ENCODE data around the gene SLC41A1.
A peak's percentile ranks its signal among the peaks of the same experiment; 100 is the strongest.
"Not testable (repeated sequence)": the region's sequence is repeated elsewhere in the genome, so short reads cannot be mapped to it uniquely, and the experiment has no call there.

The SLC41A1 gene

GRCh38 chr1:205834751-205835150 lies 21.8 kb upstream of the SLC41A1 start:
- no peak for DNase-seq
- TF ChIP-seq POLR2A (IDR thresholded peaks at IDR 0.05; ENCODE audit: low read length) (no peak), GATA1 (IDR thresholded peaks at IDR 0.05; ENCODE audit: low read depth, low read length) (no peak)

GRCh38 chr1:205832326-205832751 lies 19.3 kb upstream of the SLC41A1 start:
- no peak for TF ChIP-seq GATA1 (IDR thresholded peaks at IDR 0.05; ENCODE audit: low read depth, low read length)
- no peak for DNase-seq

GRCh38 chr1:205827623-205828022 lies 14.6 kb upstream of the SLC41A1 start:
- no peak for DNase-seq

GRCh38 chr1:205826995-205827394 lies 14.0 kb upstream of the SLC41A1 start:
- DNase-seq: no peak
- TF ChIP-seq POLR2A (IDR thresholded peaks at IDR 0.05; ENCODE audit: low read length) (no peak), GATA1 (IDR thresholded peaks at IDR 0.05; ENCODE audit: low read depth, low read length) (no peak)

More at GRCh38 chr1:205827623-205828022, 14.6 kb upstream of the SLC41A1 start:
- TF ChIP-seq POLR2A (IDR thresholded peaks at IDR 0.05; ENCODE audit: low read length) (no peak), GATA1 (IDR thresholded peaks at IDR 0.05; ENCODE audit: low read depth, low read length) (no peak)

- TF ChIP-seq POLR2A (IDR thresholded peaks at IDR 0.05; ENCODE audit: low read length) (no peak), GATA1 (IDR thresholded peaks at IDR 0.05; ENCODE audit: low read depth, low read length) (no peak)
- DNase-seq: no peak
These were observed 13.2 kb upstream of the SLC41A1 start for GRCh38 chr1:205826016-205826806.

- TF ChIP-seq POLR2A (IDR thresholded peaks at IDR 0.05; ENCODE audit: low read length) (no peak), GATA1 (IDR thresholded peaks at IDR 0.05; ENCODE audit: low read depth, low read length) (no peak)
- DNase-seq: no peak
These were observed 11.2 kb upstream of the SLC41A1 start for GRCh38 chr1:205824180-205824579.

- DNase-seq: not testable (repeated sequence)
These were observed 10.3 kb upstream of the SLC41A1 start for GRCh38 chr1:205823260-205823659.

- no peak for DNase-seq
These were observed 9.4 kb upstream of the SLC41A1 start for GRCh38 chr1:205822397-205822796.

GRCh38 chr1:205817988-205818387 lies 5.0 kb upstream of the SLC41A1 start:
- no peak for TF ChIP-seq POLR2A (IDR thresholded peaks at IDR 0.05; ENCODE audit: low read length)
- TF ChIP-seq GATA1 (IDR thresholded peaks at IDR 0.05; ENCODE audit: low read depth, low read length): no peak

More at GRCh38 chr1:205822397-205822796, 9.4 kb upstream of the SLC41A1 start:
- TF ChIP-seq GATA1 (IDR thresholded peaks at IDR 0.05; ENCODE audit: low read depth, low read length): no peak
- no peak for TF ChIP-seq POLR2A (IDR thresholded peaks at IDR 0.05; ENCODE audit: low read length)

GRCh38 chr1:205817364-205817763 lies 4.4 kb upstream of the SLC41A1 start:
- no peak for TF ChIP-seq POLR2A (IDR thresholded peaks at IDR 0.05; ENCODE audit: low read length)
- TF ChIP-seq GATA1 (IDR thresholded peaks at IDR 0.05; ENCODE audit: low read depth, low read length): no peak

More at GRCh38 chr1:205817988-205818387, 5.0 kb upstream of the SLC41A1 start:
- DNase-seq: no peak

GRCh38 chr1:205813755-205814058 lies 709 bp upstream of the SLC41A1 start:
- no peak for DNase-seq
- TF ChIP-seq GATA1 (IDR thresholded peaks at IDR 0.05; ENCODE audit: low read depth, low read length): no peak

More at GRCh38 chr1:205817364-205817763, 4.4 kb upstream of the SLC41A1 start:
- DNase-seq: no peak

- peak; percentile 61 to 62 for DNase-seq
- TF ChIP-seq GATA1 (IDR thresholded peaks at IDR 0.05; ENCODE audit: low read depth, low read length): no peak
- no peak for TF ChIP-seq POLR2A (IDR thresholded peaks at IDR 0.05; ENCODE audit: low read length)
These were observed 624 bp downstream of the SLC41A1 start for GRCh38 chr1:205812271-205812877.

- peak; percentile 86 to 92 for DNase-seq
- TF ChIP-seq POLR2A (IDR thresholded peaks at IDR 0.05; ENCODE audit: low read length) (peak; percentile 54), GATA1 (IDR thresholded peaks at IDR 0.05; ENCODE audit: low read depth, low read length) (no peak)
These were observed 1.3 kb downstream of the SLC41A1 start for GRCh38 chr1:205811660-205812059.

GRCh38 chr1:205810448-205811157 lies 2.4 kb downstream of the SLC41A1 start:
- TF ChIP-seq GATA1 (IDR thresholded peaks at IDR 0.05; ENCODE audit: low read depth, low read length) (no peak), POLR2A (IDR thresholded peaks at IDR 0.05; ENCODE audit: low read length) (no peak)
- peak; percentile 52 to 67 for DNase-seq
